ENCODE results near the gene TKTL1. TPM values are rescaled to one million over a fixed set of nuclear protein-coding genes. Genes with fewer than 3 reads are reported as not detected.

TKTL1 gene
- total RNA-seq, 2 experiments from 2014 or later: 0.06 to 0.78 TPM

DNA sequence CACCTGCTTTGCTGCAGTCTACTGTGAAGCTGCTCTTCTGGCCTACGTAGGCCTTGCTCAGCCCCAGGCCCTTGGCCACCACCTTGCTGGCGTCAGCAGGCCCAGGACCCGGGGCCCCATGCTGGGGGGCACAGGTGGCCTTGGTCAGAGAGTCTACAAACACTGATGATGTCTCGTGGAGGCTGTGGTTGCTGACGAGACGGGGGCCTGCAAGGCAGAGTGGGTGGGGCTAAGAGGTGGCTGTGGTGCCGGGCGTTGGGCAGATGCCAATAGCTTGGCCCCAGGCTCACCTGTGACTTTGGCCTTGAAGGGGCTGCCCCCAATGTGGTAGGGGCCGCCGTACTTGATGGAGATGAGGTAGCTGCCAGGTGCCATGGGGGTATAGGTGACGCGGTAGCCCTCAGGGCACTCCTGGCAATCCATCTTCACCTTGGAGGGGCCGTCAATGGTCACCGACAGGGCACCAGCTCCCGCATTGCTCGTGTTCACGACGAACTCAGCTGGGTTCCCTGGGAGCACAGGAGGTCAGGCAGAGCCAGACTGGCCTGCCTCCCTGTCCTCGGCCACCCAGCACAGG, 53.9 kb downstream of the TKTL1 start:
- Histone ChIP-seq H4K20me1 (ENCODE audit: insufficient read depth, low read length) (no peaks in the 10 kb centered on the region), H3K9me2 (ENCODE audit: insufficient read depth, low read length) (no peaks in the 10 kb centered on the region), H2AFZ (ENCODE audit: low read length) (no peak overlapping the region), H3K27ac (ENCODE audit: low read depth, low read length, poor library complexity, severe bottlenecking) (no peak overlapping the region), H3K36me3 (ENCODE audit: insufficient read depth, low read length) (peaks cover 36% of the 10 kb centered on the region), H3K4me3 (ENCODE audit: low read depth, low read length, poor library complexity, severe bottlenecking) (no peak overlapping the region), H3K9me3 (ENCODE audit: low read length) (no peaks in the 10 kb centered on the region), H3K4me2 (ENCODE audit: low read length) (no peak overlapping the region), H3K4me1 (ENCODE audit: insufficient read depth, low read length, poor library complexity, severe bottlenecking) (no peaks in the 10 kb centered on the region), H3K79me2 (ENCODE audit: insufficient read depth, low read depth, low read length) (no peaks in the 10 kb centered on the region)
- CTCF ChIA-PET (ENCODE audit: unreplicated experiment): interaction anchor here (0.7 kb wide), 1 partner anchor 53 kb away, joined by 4 read pairs; no protein-coding TSS in a partner anchor
- BruUV-seq (replicated peaks): no TSS peak
- DNase-seq (ENCODE audit: low spot score): no peak
- intact Hi-C loops (cut with micrococcal nuclease; ENCODE audit: unreplicated experiment): no loop called here
- TF ChIP-seq, protein P1, sequence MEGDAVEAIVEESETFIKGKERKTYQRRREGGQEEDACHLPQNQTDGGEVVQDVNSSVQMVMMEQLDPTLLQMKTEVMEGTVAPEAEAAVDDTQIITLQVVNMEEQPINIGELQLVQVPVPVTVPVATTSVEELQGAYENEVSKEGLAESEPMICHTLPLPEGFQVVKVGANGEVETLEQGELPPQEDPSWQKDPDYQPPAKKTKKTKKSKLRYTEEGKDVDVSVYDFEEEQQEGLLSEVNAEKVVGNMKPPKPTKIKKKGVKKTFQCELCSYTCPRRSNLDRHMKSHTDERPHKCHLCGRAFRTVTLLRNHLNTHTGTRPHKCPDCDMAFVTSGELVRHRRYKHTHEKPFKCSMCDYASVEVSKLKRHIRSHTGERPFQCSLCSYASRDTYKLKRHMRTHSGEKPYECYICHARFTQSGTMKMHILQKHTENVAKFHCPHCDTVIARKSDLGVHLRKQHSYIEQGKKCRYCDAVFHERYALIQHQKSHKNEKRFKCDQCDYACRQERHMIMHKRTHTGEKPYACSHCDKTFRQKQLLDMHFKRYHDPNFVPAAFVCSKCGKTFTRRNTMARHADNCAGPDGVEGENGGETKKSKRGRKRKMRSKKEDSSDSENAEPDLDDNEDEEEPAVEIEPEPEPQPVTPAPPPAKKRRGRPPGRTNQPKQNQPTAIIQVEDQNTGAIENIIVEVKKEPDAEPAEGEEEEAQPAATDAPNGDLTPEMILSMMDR (conservative IDR thresholded peaks at IDR 0.05; ENCODE audit: low read length): no peak
- no peak for TF ChIP-seq EZH2phosphoT487 (IDR thresholded peaks at IDR 0.05; ENCODE audit: borderline replicate concordance, low read depth, low read length)
- POLR2A ChIA-PET: no interaction called here

DNA sequence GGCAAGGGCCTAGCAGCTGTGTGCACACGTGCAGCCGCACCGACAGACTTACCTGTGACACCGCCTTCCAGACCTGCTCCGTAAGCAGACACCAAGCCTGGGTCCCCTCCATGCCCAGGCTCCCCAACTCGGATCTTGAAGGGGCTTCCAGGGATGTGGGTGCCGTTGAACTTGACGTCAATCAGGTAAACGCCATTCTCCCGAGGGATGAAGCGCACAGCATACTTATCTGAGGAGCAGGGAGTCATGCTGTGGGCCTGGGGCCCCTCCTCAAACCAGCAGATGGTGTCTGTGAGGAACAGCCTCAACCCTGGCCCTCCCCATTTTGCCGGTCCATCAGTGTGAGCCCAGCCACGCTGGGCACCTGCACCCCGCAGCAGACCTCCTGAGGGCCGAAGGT, 54.4 kb downstream of the TKTL1 start:
- POLR2A ChIA-PET: no interaction called here
- CTCF ChIA-PET (ENCODE audit: unreplicated experiment): interaction anchor here (0.7 kb wide), 1 partner anchor 52 kb away, joined by 4 read pairs; no protein-coding TSS in a partner anchor
- H3K9me2 ChIP-seq (ENCODE audit: insufficient read depth, low read length): no peaks in the 10 kb centered on the region
- no peak overlapping the region for H2AFZ ChIP-seq (ENCODE audit: low read length)
- BruUV-seq (replicated peaks): no TSS peak
- no peaks in the 10 kb centered on the region for H3K9me3 ChIP-seq (ENCODE audit: low read length)
- H3K4me1 ChIP-seq (ENCODE audit: insufficient read depth, low read length, poor library complexity, severe bottlenecking): no peaks in the 10 kb centered on the region
- H3K27ac ChIP-seq (ENCODE audit: low read depth, low read length, poor library complexity, severe bottlenecking): no peak overlapping the region
- H3K4me2 ChIP-seq (ENCODE audit: low read length): no peak overlapping the region
- H3K4me3 ChIP-seq (ENCODE audit: low read depth, low read length, poor library complexity, severe bottlenecking): no peak overlapping the region
- no peak for TF ChIP-seq EZH2phosphoT487 (IDR thresholded peaks at IDR 0.05; ENCODE audit: borderline replicate concordance, low read depth, low read length)
- TF ChIP-seq, protein P1 (conservative IDR thresholded peaks at IDR 0.05; ENCODE audit: low read length): no peak
- DNase-seq (ENCODE audit: low spot score): no peak
- no peaks in the 10 kb centered on the region for H3K79me2 ChIP-seq (ENCODE audit: insufficient read depth, low read depth, low read length)
- intact Hi-C loops (cut with micrococcal nuclease; ENCODE audit: unreplicated experiment): no loop called here
- H4K20me1 ChIP-seq (ENCODE audit: insufficient read depth, low read length): no peaks in the 10 kb centered on the region
- H3K36me3 ChIP-seq (ENCODE audit: insufficient read depth, low read length): peaks cover 42% of the 10 kb centered on the region

DNA sequence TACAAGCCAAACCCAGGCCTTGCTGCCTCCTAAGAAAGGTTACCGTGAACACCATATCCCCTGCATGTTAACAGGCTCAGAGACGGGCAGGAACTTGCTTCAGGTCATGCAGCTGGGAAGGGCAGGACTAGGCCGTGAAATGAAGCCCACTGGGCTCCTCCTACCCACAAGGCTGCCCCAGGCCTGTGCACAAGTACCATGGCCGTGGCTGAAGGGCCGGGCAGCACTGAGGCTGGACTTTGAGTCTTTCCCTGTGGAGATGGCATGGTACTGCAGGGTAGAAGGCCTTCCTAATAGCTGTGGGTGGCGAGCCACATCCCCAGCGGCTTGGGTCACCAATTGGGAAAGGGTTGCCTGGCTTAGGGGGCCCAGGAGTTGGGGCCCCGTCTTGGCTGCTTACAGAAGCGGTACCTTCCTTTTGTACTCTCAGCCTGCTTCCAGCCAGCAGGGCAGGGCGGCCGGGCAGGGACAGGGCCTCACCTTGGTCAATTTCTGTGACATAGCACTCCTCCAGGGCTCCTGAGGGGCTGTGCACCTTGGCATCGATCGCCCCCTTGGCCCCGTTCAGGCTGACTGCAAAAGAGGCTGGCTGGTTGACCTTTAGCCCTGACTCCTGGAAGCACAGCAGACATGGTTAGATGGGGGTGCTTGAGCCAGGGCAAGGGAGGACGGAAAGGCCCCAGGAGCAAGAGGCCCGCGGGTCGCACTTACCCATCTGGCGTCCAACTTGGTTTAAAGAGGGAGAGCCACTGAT, 55.0 kb downstream of the TKTL1 start:
- Histone ChIP-seq H3K27ac (ENCODE audit: low read depth, low read length, poor library complexity, severe bottlenecking) (no peak overlapping the region), H3K4me2 (ENCODE audit: low read length) (no peak overlapping the region), H3K79me2 (ENCODE audit: insufficient read depth, low read depth, low read length) (no peaks in the 10 kb centered on the region), H3K9me2 (ENCODE audit: insufficient read depth, low read length) (no peaks in the 10 kb centered on the region), H3K4me3 (ENCODE audit: low read depth, low read length, poor library complexity, severe bottlenecking) (no peak overlapping the region), H3K4me1 (ENCODE audit: insufficient read depth, low read length, poor library complexity, severe bottlenecking) (no peaks in the 10 kb centered on the region), H3K9me3 (ENCODE audit: low read length) (no peaks in the 10 kb centered on the region), H2AFZ (ENCODE audit: low read length) (no peak overlapping the region), H3K36me3 (ENCODE audit: insufficient read depth, low read length) (peaks cover 42% of the 10 kb centered on the region), H4K20me1 (ENCODE audit: insufficient read depth, low read length) (no peaks in the 10 kb centered on the region)
- ChIA-PET CTCF (ENCODE audit: unreplicated experiment) (no interaction called here), POLR2A (no interaction called here)
- intact Hi-C loops (cut with micrococcal nuclease; ENCODE audit: unreplicated experiment): no loop called here
- BruUV-seq (replicated peaks): no TSS peak
- DNase-seq (ENCODE audit: low spot score): no peak
- TF ChIP-seq EZH2phosphoT487 (IDR thresholded peaks at IDR 0.05; ENCODE audit: borderline replicate concordance, low read depth, low read length): no peak
- TF ChIP-seq, protein P1 (conservative IDR thresholded peaks at IDR 0.05; ENCODE audit: low read length): no peak
